Measurements from ENCODE around the gene FAM209B.
"Not testable (repeated sequence)": the region's sequence is repeated elsewhere in the genome, so short reads cannot be mapped to it uniquely, and the experiment has no call there.

Gene FAM209B

GRCh38 chr20:56517211-56517610, 15.8 kb upstream of the FAM209B start:
- Histone ChIP-seq H3K36me3 (ENCODE audit: insufficient read depth, low read length) (peaks cover 48% of the 10 kb centered on the region), H3K9ac (ENCODE audit: low read depth, low read length) (no peak overlapping the region), H3K27me3 (ENCODE audit: insufficient read depth, low read length) (no peaks in the 10 kb centered on the region), H3K4me3 (ENCODE audit: low read length) (no peak overlapping the region), H3K4me1 (ENCODE audit: insufficient read depth, low read length) (no peaks in the 10 kb centered on the region), H3K27ac (ENCODE audit: low read depth, low read length) (no peak overlapping the region), H3K9me3 (ENCODE audit: insufficient read depth, low read depth, low read length) (peaks cover 19% of the 10 kb centered on the region)
- 95% methylated on average over 7 of the region's 7 CpGs for WGBS

- Histone ChIP-seq H3K36me3 (ENCODE audit: insufficient read depth, low read length) (peaks cover 48% of the 10 kb centered on the region), H3K27me3 (ENCODE audit: insufficient read depth, low read length) (no peaks in the 10 kb centered on the region), H3K4me1 (ENCODE audit: insufficient read depth, low read length) (no peaks in the 10 kb centered on the region), H3K27ac (ENCODE audit: low read depth, low read length) (no peak overlapping the region), H3K4me3 (ENCODE audit: low read length) (no peak overlapping the region), H3K9ac (ENCODE audit: low read depth, low read length) (no peak overlapping the region), H3K9me3 (ENCODE audit: insufficient read depth, low read depth, low read length) (peaks cover 19% of the 10 kb centered on the region)
- 96% methylated on average over 8 of the region's 8 CpGs for WGBS
Observed at GRCh38 chr20:56517641-56518040, 15.4 kb upstream of the FAM209B start.

DNA sequence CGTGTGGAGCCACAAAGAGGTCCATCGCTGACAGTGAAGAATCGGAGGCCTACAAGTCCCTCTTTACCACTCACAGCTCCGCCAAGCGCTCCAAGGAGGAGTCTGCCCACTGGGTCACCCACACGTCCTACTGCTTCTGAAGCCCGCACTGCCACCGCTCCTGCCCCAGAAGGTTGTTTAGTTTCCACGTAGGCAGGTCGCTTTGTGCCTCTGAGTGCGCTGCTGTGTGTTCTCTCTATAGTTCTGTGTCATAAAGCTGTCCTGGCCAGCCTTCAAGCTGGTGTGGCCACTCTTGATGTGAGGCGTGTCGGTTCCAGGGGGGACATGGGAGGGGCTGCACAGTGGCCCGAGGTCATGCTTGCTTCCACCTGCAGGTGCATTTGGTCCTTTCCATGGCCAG, 14.9 kb upstream of the FAM209B start:
- Histone ChIP-seq H3K36me3 (ENCODE audit: insufficient read depth, low read length) (peaks cover 48% of the 10 kb centered on the region), H3K27ac (ENCODE audit: low read depth, low read length) (no peak overlapping the region), H3K9me3 (ENCODE audit: insufficient read depth, low read depth, low read length) (peaks cover 19% of the 10 kb centered on the region), H3K4me1 (ENCODE audit: insufficient read depth, low read length) (no peaks in the 10 kb centered on the region), H3K27me3 (ENCODE audit: insufficient read depth, low read length) (no peaks in the 10 kb centered on the region), H3K4me3 (ENCODE audit: low read length) (no peak overlapping the region), H3K9ac (ENCODE audit: low read depth, low read length) (no peak overlapping the region)
- WGBS: 95% methylated on average over 14 of the region's 14 CpGs

GRCh38 chr20:56518721-56519398, 14.2 kb upstream of the FAM209B start:
- Histone ChIP-seq H3K4me1 (ENCODE audit: insufficient read depth, low read length) (no peaks in the 10 kb centered on the region), H3K9me3 (ENCODE audit: insufficient read depth, low read depth, low read length) (peaks cover 19% of the 10 kb centered on the region), H3K36me3 (ENCODE audit: insufficient read depth, low read length) (peaks cover 41% of the 10 kb centered on the region), H3K27ac (ENCODE audit: low read depth, low read length) (no peak overlapping the region), H3K27me3 (ENCODE audit: insufficient read depth, low read length) (no peaks in the 10 kb centered on the region), H3K9ac (ENCODE audit: low read depth, low read length) (no peak overlapping the region), H3K4me3 (ENCODE audit: low read length) (no peak overlapping the region)
- 97% methylated on average over 10 of the region's 10 CpGs for WGBS

GRCh38 chr20:56519551-56519950, 13.5 kb upstream of the FAM209B start:
- Histone ChIP-seq H3K9me3 (ENCODE audit: insufficient read depth, low read depth, low read length) (peaks cover 19% of the 10 kb centered on the region), H3K4me3 (ENCODE audit: low read length) (no peak overlapping the region)
- WGBS: 98% methylated on average over 10 of the region's 10 CpGs

GRCh38 chr20:56520180-56520579, 12.9 kb upstream of the FAM209B start:
- Histone ChIP-seq H3K27ac (ENCODE audit: low read depth, low read length) (no peak overlapping the region), H3K36me3 (ENCODE audit: insufficient read depth, low read length) (peaks cover 41% of the 10 kb centered on the region), H3K27me3 (ENCODE audit: insufficient read depth, low read length) (no peaks in the 10 kb centered on the region), H3K9me3 (ENCODE audit: insufficient read depth, low read depth, low read length) (peaks cover 19% of the 10 kb centered on the region), H3K9ac (ENCODE audit: low read depth, low read length) (no peak overlapping the region), H3K4me1 (ENCODE audit: insufficient read depth, low read length) (no peaks in the 10 kb centered on the region), H3K4me3 (ENCODE audit: low read length) (no peak overlapping the region)
- WGBS: 96% methylated on average over 8 of the region's 10 CpGs

More at GRCh38 chr20:56519551-56519950, 13.5 kb upstream of the FAM209B start:
- Histone ChIP-seq H3K27ac (ENCODE audit: low read depth, low read length) (no peak overlapping the region), H3K36me3 (ENCODE audit: insufficient read depth, low read length) (peaks cover 41% of the 10 kb centered on the region), H3K27me3 (ENCODE audit: insufficient read depth, low read length) (no peaks in the 10 kb centered on the region), H3K9ac (ENCODE audit: low read depth, low read length) (no peak overlapping the region), H3K4me1 (ENCODE audit: insufficient read depth, low read length) (no peaks in the 10 kb centered on the region)

GRCh38 chr20:56520746-56521354, 12.2 kb upstream of the FAM209B start:
- H3K9ac ChIP-seq (ENCODE audit: low read depth, low read length); H3K4me3 ChIP-seq (ENCODE audit: low read length); H3K27ac ChIP-seq (ENCODE audit: low read depth, low read length); H3K27me3 ChIP-seq (ENCODE audit: insufficient read depth, low read length); H3K4me1 ChIP-seq (ENCODE audit: insufficient read depth, low read length): not testable (repeated sequence)
- Histone ChIP-seq H3K9me3 (ENCODE audit: insufficient read depth, low read depth, low read length) (peaks cover 19% of the 10 kb centered on the region), H3K36me3 (ENCODE audit: insufficient read depth, low read length) (peaks cover 41% of the 10 kb centered on the region)
- WGBS: 95% methylated on average over 13 of the region's 13 CpGs

GRCh38 chr20:56522311-56522710, 10.7 kb upstream of the FAM209B start:
- H3K27me3 ChIP-seq (ENCODE audit: insufficient read depth, low read length): no peaks in the 10 kb centered on the region
- no peak overlapping the region for H3K9ac ChIP-seq (ENCODE audit: low read depth, low read length)
- H3K4me1 ChIP-seq (ENCODE audit: insufficient read depth, low read length): no peaks in the 10 kb centered on the region
- H3K27ac ChIP-seq (ENCODE audit: low read depth, low read length): no peak overlapping the region
- peaks cover 19% of the 10 kb centered on the region for H3K9me3 ChIP-seq (ENCODE audit: insufficient read depth, low read depth, low read length)
- H3K4me3 ChIP-seq (ENCODE audit: low read length): no peak overlapping the region
- peaks cover 31% of the 10 kb centered on the region for H3K36me3 ChIP-seq (ENCODE audit: insufficient read depth, low read length)
- 93% methylated on average over 6 of the region's 6 CpGs for WGBS

DNA sequence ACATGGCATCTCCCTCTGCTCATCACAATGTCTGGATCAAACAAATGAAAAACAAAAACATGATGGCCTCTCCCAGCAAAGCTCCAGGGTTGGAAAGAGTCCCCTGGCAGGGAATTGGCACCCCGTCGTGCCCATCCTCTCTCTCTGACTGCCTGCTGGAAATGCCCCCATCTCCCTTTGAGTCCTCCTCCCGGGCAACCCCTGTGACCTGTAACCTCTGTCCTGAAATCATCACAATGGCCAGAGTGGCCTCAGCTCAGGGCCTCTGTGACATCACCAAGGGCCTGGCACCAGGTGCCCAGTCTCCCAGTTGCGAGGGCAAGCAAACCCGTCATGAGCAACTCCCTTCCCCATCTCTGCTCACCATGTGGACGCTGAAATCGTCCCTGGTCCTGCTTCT, 8.6 kb upstream of the FAM209B start, which contains the start of gene FAM209A:
Gene FAM209A, plus strand, starts transcription at position 301 of the 400 bp plus-strand sequence. Its CDS starts 65 bp downstream, at position 366.
- not testable (repeated sequence) for H3K27me3 ChIP-seq (ENCODE audit: insufficient read depth, low read length); H3K9ac ChIP-seq (ENCODE audit: low read depth, low read length); H3K4me1 ChIP-seq (ENCODE audit: insufficient read depth, low read length); H3K4me3 ChIP-seq (ENCODE audit: low read length); H3K27ac ChIP-seq (ENCODE audit: low read depth, low read length)
- H3K9me3 ChIP-seq (ENCODE audit: insufficient read depth, low read depth, low read length): peaks cover 19% of the 10 kb centered on the region
- 96% methylated on average over 5 of the region's 7 CpGs for WGBS
- H3K36me3 ChIP-seq (ENCODE audit: insufficient read depth, low read length): peaks cover 11% of the 10 kb centered on the region

DNA sequence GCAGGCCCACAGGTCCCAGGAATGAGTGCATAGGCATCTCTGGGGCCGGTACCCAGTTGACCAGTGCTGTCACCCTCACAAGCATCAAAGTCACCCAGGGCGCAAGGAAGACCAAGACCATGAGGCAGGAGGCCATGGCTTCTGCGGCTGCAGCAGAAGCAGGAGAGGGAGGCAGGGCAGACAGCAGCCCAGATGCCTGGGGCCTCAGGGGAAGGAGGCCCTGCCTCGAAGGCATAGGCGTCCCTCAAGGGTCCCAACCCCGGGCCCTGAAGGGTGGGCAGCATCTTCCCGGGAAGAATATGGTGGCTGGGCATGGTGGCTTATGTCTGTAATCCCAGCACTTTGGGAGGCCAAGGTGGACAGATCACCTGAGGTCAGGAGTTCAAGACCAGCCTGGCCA, 5.5 kb upstream of the FAM209B start:
- Histone ChIP-seq H3K9me3 (ENCODE audit: insufficient read depth, low read depth, low read length) (no peaks in the 10 kb centered on the region), H3K27ac (ENCODE audit: low read depth, low read length) (no peak overlapping the region), H3K4me1 (ENCODE audit: insufficient read depth, low read length) (no peaks in the 10 kb centered on the region), H3K9ac (ENCODE audit: low read depth, low read length) (no peak overlapping the region), H3K4me3 (ENCODE audit: low read length) (no peak overlapping the region), H3K36me3 (ENCODE audit: insufficient read depth, low read length) (no peaks in the 10 kb centered on the region), H3K27me3 (ENCODE audit: insufficient read depth, low read length) (no peaks in the 10 kb centered on the region)
- WGBS: 96% methylated on average over 7 of the region's 7 CpGs

- H3K9me3 ChIP-seq (ENCODE audit: insufficient read depth, low read depth, low read length): no peaks in the 10 kb centered on the region
- H3K36me3 ChIP-seq (ENCODE audit: insufficient read depth, low read length): no peaks in the 10 kb centered on the region
- WGBS: 94% methylated on average over 3 of the region's 3 CpGs
- no peaks in the 10 kb centered on the region for H3K27me3 ChIP-seq (ENCODE audit: insufficient read depth, low read length)
- no peak overlapping the region for H3K9ac ChIP-seq (ENCODE audit: low read depth, low read length)
- no peak overlapping the region for H3K4me3 ChIP-seq (ENCODE audit: low read length)
- H3K27ac ChIP-seq (ENCODE audit: low read depth, low read length): no peak overlapping the region
- H3K4me1 ChIP-seq (ENCODE audit: insufficient read depth, low read length): no peaks in the 10 kb centered on the region
Observed at GRCh38 chr20:56537997-56538396, 5.0 kb downstream of the FAM209B start.

Measured in HUES64 (cell line).